Activated CD4-positive, CD25-positive, alpha-beta regulatory T cell treated with anti-CD3 and anti-CD28 coated beads, Interleukin-2, amount 50 U/mL, for 16 hours (primary cell): ENCODE results near the gene OTUB2.

Experiments
- DNase-seq: peaks from one replicate; pipeline ENCODE4 v3.0.0-alpha.2; 2020; ENCODE audit warnings: low read depth, low spot score

OTUB2 gene

DNA sequence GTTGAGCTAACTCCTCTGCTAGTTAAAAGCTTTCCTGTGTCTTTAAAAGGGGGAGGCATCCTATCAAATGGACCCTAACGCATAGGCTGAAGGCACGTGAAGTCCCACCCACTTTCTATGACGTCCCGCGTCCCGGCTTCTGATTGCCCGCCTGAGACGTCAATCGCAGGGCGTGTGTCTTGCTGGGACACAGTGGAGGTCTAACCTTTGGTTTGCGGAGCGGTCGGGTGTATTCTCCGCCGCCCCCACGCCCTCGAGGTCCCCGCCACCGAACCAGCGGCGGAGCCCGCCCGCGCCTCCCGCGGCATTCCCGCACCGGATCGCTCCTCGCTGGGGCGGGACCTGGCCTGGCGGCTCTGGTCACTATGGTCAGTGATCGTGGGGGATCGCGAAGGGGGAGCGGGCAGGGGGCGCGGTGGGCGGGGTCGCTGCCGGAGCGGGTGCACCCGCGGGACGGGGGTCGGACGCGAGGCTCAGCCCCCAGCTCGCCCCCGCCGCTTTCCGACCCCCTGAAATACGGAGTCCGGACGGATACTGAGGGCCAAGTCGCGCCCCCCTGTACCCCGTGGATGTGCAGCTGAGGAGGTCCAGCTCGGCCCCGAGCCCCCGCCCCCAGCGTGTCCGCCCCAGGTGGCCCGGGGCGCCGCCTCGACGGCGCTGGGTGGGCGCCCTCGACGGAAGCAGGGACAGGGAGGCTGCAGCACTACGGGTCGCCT is at the start of gene OTUB2:
Gene OTUB2 (plus strand): TSS at position 168 of the 716 bp plus-strand sequence. CDS start 198 bp downstream, at position 366.
- peak; percentile 87 for DNase-seq

DNA sequence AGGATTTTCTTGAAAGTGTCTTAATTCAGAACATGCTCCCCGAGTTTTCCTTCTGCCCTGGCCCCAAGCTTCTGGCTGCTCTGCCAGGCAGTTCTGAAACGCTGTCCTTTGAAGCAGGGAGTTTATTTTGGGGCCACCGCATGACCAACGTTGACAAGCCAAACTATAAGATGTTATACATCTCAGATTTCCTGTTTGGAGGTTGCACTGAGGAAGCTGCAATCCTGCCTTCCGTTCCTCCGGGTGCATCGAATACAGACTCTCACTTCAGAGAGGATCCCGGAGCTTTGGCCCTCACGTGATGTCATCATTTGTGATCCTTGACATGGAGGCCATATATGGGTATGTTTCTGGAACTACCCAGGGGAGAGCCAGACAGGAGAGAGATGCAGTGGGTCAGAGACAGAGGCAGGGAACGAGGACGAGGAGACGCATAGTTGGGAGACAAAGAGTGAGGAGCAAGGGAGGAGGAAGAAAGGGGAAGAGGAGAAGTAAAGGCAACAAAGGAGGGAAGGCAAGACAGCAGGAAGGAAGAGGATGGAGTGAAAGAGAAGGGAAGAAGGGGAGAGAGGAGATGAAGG is 49.6 kb upstream of the OTUB2 start, which contains the start of gene ASB2:
Gene ASB2 (minus strand): TSS at position 94 of the 581 bp plus-strand sequence. CDS start 12,031 bp downstream, outside the sequence.
- DNase-seq, result no peak

DNA sequence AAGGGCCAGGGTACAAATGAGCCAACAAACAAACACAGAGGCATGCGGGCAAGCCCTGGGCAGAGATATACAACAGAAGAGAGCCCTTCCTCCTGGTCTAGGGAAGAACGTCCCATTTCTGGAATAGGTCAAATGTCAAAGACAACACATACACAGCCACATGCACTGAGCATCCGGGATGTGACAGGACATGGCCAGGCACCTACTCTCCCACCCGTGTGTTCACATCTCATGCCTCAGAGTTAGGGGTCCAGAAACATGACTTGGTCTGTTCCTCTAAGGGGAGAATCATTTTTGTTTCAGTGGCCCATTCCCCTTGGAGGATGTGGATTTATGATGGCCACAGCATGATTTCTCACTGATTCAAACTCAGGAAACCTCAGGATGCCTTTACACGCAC is 49.0 kb upstream of the OTUB2 start:
- DNase-seq, result no peak

- peak; percentile 63 for DNase-seq
Measured at GRCh38 chr14:93977790-93978581, 48.2 kb upstream of the OTUB2 start.

GRCh38 chr14:93978735-93979134 is 47.4 kb upstream of the OTUB2 start:
- DNase-seq, result no peak

- DNase-seq, result no peak
Measured at GRCh38 chr14:93980456-93981201, 45.5 kb upstream of the OTUB2 start.

GRCh38 chr14:93981316-93982229 is 44.6 kb upstream of the OTUB2 start:
- DNase-seq, result no peak

DNA sequence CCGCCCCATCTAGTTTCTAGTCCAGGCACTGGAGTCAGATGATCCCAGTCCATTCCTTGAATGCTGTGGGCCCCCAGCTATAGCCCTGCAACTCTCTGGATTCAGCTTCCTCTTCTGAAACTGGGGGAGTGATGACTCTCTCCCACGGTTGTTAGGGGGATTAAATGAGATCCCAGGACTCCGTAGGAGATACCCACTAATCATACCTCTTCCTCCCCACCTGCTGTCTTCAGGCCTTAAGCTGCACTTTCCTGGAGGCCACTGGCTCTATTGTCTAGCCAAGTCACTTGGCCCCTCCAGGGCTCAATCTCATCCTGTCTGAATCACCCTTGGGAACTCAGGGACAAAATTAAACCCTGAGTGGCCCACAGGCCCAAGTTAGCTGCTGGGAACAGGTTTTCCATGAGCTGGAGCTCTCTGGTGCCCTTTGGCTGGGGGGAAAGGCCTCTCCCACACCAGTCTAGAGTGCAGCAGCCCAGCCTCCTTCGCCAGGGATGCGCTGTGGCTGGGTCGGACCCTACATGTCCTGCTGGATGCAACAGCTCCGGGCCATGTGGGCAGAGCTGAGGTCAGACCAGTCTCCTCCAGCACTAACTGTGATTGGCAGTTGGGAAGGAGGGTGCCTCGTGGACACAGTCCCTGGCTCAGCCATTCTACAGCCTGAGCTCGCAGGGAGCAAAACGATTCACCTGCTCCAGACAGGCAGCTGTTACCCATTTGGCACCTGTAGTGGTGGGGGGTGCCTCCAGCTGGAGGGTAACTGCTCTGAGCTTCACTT is 43.7 kb upstream of the OTUB2 start:
- no peak for DNase-seq

DNA sequence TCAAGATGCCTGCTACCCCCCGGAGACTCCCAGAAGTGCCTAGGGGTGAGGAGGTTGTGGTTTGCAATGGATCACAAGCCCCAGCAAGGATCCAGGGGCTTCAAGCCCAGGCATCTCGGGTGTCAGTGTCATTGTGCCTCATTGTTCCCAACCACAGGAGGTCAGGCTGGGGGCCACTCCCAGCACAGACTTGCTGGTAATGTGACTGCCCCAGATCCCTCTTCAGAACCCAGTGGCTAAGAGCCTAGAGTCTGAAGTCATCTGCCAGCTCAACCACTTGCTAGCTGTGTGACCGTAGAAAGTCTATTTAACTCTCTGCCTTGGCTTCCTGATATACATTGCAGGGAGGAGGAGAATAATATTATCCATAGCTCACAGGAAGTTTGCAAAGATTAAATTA is 42.1 kb upstream of the OTUB2 start:
- no peak for DNase-seq

DNA sequence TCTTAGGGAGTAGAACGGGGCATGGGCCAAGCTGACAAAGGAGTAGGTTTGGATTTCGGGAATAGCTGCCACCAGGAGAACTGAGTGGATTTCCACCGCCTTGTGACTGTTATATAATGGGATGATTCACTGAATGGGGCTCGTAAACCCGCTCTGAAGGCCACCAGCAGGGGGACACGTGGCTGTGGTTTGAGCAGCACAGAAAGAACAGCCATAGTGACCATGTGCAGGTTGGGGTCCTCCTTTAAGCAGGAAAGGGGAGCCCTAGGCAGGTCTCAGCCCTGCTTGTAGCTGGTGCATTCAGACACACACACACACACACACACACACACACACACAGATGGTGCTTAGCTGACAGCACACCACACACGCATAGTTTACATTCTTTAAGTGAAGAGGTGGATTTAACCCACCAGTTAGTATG is 41.1 kb upstream of the OTUB2 start:
- no peak for DNase-seq

DNA sequence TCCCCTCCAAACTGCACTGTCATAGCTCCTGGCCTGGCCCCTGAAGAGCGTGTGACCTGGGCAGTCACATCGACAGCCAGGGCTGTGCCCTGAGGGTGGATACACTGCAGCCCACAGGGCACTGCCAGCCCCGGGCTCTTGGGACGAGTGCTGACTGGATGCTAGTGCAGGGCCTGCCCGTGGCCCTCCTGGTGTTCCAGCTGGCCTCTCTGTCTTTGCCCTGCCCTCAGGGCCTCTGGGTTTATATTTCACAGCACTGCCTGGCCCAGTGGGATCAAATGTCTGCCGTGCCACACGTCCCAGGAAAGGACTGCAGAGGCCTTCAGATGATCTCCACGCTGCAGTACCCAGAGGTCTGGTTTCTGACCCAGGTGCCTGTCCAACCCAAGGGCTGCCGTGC is 39.2 kb upstream of the OTUB2 start:
- no peak for DNase-seq

DNA sequence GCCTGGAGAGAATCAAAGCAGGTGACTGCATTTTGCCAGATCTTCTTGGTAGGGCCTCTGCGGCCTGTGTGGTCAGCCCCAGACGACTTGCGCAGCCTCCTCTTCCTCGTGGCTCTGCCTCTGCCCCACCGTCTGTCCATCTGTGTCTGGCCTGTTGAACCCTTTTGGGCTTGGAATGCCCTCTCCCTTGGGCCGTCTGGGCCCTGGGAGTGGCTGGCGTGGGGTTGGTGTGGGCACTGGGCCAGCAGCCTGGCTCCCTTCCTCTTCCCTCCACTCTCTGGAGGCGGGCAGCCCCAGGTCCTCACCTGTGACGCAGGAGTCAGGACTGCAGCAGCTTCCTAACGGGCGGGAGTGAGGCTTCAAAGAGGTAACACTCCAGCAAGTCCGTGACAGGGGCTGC is 38.8 kb upstream of the OTUB2 start:
- no peak for DNase-seq

DNA sequence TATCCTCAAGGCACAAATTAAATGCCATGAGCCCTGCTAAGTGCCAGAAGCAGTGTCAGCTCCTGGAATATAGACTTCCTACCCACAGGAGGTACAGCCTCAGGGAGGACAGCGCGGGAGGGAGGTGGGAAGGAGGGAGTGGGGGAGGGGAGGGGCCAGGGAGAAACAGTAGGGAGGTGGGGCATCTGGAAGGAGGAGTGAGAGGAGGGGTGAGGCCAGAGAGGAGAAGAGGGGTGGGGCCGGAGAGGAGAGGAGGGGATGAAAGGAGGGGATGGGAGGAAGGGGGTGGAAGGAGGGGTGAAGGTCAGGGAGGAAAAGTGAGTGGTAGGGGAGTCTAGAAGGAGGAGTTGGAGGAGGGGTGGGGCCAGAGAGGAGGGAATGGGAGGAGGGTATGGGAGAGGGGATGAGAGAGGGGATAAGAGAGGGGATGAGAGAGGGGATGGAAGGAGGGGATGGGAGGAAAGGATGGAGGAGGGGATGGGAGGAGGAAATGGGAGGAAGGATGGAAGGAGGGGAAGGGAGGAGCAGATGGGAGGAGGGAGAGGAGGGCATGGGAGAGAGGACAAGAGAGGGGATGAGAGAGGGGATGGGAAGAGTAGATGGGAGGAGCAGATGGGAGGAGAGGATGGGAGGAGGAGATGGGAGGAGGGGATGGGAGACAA is 38.2 kb upstream of the OTUB2 start:
- DNase-seq, result no peak

- no peak for DNase-seq
Measured at GRCh38 chr14:93989939-93990338, 36.2 kb upstream of the OTUB2 start.

GRCh38 chr14:93991212-93991611 is 34.9 kb upstream of the OTUB2 start:
- DNase-seq, result no peak

DNA sequence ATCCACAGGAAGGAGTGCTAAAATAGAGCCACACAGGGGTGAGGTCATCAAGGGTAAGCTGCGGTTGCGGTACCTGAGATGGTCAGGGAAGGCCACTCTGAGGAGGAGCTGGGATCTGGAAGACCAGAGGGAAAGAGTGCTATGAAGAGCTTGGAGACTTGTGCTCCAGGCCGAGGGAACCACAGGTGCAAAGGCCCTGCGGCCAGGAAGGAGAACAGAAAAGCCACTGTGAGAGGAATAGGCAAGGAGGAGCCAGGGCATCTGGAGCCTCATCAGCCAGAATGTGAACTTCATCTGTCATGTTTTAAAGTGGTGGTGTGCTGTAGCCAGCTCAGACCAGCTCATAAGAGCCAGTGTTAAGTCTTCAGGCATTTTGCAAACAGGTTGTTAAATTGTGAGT is 34.5 kb upstream of the OTUB2 start:
- no peak for DNase-seq

DNA sequence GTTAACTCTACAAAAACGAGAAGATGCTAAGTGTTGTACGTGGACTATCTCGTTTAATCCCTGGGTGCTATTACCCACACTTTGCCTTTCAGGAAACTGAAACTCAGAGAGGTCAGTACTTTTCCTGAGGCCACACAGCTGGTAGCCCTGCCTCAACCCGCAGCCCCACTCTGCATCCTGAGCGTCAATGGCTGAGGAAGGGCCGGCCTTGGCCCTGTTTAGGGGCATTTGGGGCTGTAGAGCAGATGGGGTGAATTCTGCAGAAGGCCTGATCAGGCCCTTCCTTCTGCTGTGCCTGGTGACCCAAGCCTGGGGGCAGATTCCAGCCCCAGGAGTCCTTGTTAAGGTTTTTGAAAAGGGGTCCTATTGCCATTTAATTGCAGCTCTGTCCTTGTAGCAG is 32.8 kb upstream of the OTUB2 start:
- no peak for DNase-seq

GRCh38 chr14:93994919-93995682 is 31.0 kb upstream of the OTUB2 start:
- peak; percentile 26 for DNase-seq
